ENCODE results near the gene CDIP1.

DNA sequence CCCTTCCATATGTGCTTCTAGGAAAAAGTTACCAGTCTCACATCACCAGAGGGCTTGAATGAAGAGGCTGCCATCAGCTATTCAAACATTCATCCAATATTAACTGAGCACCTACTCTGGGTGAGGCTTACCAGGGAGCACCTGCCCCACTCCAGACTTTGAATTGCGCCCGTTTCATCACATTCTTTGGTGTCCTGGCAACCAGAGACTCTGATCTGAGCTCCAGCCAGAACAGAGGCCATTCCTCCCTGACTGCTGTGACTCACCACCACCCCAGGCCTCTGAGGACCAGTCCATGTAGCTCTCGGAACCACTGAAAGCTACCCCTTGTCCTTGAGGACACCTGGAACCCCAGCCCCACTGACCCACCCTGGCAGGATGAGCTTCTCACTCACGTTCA lies 17.5 kb upstream of the CDIP1 start, which contains the start of gene C16orf96:
- no peak for TF ChIP-seq CTCF (IDR thresholded peaks at IDR 0.05; ENCODE audit: low read depth, low read length)
- TF ChIP-seq MYC (IDR thresholded peaks at IDR 0.05; ENCODE audit: low read depth, low read length) = no peak

Data from NB4 (cell line).